HG03175 (cell line): ENCODE results near the gene C4A.
"Not testable (repeated sequence)": the region's sequence is repeated elsewhere in the genome, so short reads cannot be mapped to it uniquely, and the experiment has no call there.

Experiments
- ATAC-seq: cut with Tn5 transposase; IDR thresholded peaks from one replicate; pipeline ENCODE4 v1.9.1; 2021; ENCODE audit warnings: mild to moderate bottlenecking, moderate library complexity; ENCODE audit not compliant: unreplicated experiment

Gene C4A

DNA sequence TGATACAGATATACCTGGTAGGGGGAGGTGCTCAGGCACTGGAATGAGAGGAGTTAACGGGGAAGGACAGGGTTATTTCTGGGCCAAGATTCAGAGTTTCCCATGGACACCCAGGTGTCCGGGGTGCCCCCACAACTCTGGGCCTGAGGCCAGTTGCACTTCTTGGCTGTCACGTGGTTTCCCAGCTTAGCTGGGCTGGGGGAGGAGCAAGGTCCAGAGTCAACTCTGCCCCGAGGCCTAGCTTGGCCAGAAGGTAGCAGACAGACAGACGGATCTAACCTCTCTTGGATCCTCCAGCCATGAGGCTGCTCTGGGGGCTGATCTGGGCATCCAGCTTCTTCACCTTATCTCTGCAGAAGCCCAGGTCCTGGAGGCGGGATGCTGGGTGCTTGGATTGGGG is 32.7 kb downstream of the C4A start, which contains the start of gene C4B:
TSS of gene C4B (plus strand) at position 249 of the 400 bp plus-strand sequence. CDS start at position 300, 51 bp downstream.
- ATAC-seq = not testable (repeated sequence)

DNA sequence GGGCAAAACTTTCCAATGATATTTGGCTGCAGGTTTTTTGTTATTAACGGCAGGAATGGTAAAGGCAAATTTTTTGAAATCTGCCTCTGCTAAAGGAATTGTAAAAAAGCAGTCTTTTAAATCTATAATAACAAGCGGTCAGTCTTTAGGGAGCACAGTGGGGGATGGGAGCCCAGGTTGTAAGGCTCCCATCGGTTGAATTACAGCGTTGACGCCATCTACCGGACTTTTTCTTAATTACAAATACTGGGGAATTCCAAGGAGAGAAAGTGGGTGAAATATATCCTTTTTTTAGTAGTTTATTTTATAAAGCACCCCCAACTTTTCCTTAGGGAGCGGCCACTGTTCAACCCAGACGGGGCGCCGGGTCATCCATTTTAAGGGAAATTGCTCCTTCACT is 40.2 kb downstream of the C4A start:
- not testable (repeated sequence) for ATAC-seq

DNA sequence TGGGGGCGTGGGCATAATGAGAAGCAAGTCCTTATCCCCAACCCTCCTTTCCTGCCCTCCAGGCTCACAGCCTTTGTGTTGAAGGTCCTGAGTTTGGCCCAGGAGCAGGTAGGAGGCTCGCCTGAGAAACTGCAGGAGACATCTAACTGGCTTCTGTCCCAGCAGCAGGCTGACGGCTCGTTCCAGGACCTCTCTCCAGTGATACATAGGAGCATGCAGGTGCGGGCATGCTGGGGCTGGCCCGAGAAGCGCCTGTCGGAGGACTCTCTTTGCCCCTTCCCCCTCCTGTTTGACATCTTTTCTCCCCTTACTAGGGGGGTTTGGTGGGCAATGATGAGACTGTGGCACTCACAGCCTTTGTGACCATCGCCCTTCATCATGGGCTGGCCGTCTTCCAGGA is 46.8 kb downstream of the C4A start:
- not testable (repeated sequence) for ATAC-seq

DNA sequence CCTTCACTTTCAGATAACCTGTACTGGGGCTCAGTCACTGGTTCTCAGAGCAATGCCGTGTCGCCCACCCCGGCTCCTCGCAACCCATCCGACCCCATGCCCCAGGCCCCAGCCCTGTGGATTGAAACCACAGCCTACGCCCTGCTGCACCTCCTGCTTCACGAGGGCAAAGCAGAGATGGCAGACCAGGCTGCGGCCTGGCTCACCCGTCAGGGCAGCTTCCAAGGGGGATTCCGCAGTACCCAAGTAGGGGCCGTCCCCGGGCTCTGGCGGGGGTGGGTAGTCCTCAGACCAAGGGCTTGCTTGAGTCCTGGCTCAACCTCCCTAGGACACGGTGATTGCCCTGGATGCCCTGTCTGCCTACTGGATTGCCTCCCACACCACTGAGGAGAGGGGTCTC is 47.7 kb downstream of the C4A start:
- ATAC-seq = not testable (repeated sequence)

DNA sequence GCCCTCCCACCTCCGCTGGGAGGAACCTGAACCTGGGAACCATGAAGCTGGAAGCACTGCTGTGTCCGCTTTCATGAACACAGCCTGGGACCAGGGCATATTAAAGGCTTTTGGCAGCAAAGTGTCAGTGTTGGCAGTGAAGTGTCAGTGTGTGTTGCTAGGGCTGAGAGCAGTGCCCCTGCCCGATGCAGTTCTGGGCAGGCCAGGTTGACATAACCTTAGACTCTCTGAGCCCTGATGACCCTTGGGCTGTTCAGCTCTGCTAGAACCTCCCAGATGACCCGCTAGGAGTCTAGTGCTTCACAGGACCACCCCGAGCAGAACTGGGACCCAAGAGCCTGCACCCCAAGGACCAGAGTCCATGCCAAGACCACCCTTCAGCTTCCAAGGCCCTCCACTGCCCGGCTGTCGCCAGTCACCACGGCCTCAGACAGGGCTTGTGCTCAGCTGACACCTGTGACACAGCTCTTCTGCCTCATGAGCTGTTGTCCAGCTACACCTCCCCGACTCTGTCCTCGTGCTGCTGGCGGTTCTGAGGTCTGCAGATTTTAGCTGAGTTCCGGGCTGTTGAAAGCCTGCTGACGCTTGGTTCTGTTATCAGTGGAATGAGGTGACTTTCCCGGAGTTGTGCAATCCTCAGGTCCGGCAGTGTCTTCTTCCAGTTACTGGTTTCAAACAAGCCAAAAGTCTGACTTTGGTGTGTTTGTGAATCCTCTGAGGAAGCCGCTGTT is 53.6 kb downstream of the C4A start:
- ATAC-seq = not testable (repeated sequence)

DNA sequence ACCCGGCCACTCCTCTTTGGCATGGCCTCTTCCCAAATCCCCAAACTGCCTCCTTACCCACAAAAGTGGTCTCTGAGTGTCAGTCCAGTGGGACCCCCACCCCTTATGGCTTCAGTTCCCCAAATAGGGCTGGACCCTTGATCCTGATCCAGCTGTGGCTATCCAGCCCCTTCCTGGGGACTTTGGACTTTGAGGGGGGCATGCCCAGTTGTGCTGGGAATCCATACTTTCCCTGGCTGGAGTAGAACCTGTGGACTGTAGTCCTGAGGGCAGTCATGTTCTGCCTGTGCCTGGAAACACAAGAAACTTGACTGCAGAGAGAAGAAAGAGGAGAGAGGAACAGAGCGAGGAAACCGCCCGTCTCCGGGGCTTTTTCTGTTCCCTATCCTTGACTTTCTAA is 55.3 kb downstream of the C4A start:
- ATAC-seq = not testable (repeated sequence)

DNA sequence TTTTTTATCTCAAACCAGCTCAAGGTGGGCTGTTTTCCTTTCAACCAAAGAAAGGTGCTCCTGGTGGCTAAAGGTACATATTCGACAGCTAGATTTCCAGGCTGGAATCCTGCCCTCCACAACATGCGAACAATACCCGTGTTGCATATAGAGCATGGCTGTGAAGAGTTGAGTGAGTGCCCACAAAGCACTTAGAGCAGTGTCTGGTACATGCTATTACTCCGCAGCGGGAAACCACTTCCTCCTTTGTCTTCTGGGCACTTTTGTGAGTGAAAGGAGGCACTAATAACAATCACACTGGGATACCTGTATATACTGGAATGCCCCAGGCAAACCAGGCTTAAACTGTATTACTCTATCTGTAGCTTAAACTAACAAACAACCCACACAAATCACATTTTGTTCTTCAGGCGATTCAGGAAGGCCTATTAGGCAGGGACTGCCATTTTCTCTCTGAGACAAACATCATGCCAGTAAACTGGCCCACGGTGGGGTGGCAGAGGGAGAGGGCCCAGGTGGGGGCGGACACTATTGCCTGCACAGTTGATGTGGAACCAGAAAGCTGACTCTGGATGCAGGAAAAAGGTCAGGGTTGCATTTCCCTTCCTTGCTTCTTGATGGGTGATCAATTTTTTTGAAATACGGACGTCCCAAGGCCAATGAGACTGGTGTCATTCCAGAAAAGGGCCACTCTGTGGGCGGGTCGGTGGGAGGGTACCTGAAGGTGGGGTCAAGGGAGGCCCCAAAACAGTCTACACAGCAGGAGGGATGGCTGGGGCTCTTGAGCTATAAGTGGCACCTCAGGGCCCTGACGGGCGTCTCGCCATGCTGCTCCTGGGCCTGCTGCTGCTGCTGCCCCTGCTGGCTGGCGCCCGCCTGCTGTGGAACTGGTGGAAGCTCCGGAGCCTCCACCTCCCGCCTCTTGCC is 56.0 kb downstream of the C4A start, which contains the start of gene CYP21A2:
TSS of gene CYP21A2 (plus strand) at position 818 of the 927 bp plus-strand sequence. CDS start at position 826, 8 bp downstream.
- ATAC-seq = not testable (repeated sequence)

DNA sequence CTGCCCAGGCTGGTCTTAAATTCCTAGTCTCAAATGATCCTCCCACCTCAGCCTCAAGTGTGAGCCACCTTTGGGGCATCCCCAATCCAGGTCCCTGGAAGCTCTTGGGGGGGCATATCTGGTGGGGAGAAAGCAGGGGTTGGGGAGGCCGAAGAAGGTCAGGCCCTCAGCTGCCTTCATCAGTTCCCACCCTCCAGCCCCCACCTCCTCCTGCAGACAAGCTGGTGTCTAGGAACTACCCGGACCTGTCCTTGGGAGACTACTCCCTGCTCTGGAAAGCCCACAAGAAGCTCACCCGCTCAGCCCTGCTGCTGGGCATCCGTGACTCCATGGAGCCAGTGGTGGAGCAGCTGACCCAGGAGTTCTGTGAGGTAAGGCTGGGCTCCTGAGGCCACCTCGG is 57.0 kb downstream of the C4A start:
- ATAC-seq = not testable (repeated sequence)

DNA sequence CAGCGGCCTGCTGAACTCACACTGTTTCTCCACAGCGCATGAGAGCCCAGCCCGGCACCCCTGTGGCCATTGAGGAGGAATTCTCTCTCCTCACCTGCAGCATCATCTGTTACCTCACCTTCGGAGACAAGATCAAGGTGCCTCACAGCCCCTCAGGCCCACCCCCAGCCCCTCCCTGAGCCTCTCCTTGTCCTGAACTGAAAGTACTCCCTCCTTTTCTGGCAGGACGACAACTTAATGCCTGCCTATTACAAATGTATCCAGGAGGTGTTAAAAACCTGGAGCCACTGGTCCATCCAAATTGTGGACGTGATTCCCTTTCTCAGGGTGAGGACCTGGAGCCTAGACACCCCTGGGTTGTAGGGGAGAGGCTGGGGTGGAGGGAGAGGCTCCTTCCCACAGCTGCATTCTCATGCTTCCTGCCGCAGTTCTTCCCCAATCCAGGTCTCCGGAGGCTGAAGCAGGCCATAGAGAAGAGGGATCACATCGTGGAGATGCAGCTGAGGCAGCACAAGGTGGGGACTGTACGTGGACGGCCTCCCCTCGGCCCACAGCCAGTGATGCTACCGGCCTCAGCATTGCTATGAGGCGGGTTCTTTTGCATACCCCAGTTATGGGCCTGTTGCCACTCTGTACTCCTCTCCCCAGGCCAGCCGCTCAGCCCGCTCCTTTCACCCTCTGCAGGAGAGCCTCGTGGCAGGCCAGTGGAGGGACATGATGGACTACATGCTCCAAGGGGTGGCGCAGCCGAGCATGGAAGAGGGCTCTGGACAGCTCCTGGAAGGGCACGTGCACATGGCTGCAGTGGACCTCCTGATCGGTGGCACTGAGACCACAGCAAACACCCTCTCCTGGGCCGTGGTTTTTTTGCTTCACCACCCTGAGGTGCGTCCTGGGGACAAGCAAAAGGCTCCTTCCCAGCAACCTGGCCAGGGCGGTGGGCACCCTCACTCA is 57.7 kb downstream of the C4A start:
- ATAC-seq = not testable (repeated sequence)

DNA sequence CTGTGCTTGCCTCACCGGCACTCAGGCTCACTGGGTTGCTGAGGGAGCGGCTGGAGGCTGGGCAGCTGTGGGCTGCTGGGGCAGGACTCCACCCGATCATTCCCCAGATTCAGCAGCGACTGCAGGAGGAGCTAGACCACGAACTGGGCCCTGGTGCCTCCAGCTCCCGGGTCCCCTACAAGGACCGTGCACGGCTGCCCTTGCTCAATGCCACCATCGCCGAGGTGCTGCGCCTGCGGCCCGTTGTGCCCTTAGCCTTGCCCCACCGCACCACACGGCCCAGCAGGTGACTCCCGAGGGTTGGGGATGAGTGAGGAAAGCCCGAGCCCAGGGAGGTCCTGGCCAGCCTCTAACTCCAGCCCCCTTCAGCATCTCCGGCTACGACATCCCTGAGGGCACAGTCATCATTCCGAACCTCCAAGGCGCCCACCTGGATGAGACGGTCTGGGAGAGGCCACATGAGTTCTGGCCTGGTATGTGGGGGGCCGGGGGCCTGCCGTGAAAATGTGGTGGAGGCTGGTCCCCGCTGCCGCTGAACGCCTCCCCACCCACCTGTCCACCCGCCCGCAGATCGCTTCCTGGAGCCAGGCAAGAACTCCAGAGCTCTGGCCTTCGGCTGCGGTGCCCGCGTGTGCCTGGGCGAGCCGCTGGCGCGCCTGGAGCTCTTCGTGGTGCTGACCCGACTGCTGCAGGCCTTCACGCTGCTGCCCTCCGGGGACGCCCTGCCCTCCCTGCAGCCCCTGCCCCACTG is 58.6 kb downstream of the C4A start:
- ATAC-seq = not testable (repeated sequence)

DNA sequence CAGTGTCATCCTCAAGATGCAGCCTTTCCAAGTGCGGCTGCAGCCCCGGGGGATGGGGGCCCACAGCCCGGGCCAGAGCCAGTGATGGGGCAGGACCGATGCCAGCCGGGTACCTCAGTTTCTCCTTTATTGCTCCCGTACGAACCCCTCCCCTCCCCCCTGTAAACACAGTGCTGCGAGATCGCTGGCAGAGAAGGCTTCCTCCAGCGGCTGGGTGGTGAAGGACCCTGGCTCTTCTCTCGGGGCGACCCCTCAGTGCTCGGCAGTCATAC is 59.1 kb downstream of the C4A start:
- ATAC-seq = not testable (repeated sequence)

DNA sequence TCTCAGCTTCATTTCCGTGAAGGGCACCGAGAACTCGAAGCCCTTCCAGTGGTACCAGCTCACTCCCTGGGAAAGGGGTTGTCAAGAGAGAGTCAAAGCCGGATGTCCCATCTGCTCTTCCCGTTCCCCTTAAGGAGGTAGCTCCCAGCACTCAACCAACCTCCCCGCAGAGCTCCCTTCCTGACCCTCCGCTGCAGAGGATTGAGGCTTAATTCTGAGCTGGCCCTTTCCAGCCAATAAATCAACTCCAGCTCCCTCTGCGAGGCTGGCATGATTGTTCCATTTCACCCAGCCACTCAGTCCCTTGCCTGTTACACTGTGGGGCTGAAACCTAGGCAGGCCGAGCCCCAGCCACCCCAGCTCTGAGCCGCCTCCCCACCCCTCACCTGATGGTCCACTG is 59.5 kb downstream of the C4A start:
- not testable (repeated sequence) for ATAC-seq

DNA sequence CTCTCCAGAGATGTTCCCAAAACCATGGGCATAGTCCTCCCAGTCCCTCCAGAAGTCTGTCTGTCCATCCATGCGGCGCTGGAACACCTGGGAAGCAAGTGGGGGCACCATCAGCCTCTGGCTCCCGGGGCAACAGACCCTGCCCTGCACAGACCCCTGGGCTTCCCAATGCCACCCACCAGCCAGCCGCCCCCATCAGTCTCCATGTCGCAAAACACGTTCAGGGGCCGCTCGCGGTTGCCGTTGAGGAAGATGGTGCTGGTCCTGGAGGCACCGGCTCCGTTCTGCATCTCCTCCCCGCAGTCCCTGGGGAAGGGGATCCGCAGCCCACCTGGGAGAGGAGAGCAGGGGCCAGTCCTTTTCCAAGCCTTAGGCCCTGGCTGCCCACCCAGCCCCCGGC is 60.4 kb downstream of the C4A start:
- ATAC-seq = not testable (repeated sequence)

DNA sequence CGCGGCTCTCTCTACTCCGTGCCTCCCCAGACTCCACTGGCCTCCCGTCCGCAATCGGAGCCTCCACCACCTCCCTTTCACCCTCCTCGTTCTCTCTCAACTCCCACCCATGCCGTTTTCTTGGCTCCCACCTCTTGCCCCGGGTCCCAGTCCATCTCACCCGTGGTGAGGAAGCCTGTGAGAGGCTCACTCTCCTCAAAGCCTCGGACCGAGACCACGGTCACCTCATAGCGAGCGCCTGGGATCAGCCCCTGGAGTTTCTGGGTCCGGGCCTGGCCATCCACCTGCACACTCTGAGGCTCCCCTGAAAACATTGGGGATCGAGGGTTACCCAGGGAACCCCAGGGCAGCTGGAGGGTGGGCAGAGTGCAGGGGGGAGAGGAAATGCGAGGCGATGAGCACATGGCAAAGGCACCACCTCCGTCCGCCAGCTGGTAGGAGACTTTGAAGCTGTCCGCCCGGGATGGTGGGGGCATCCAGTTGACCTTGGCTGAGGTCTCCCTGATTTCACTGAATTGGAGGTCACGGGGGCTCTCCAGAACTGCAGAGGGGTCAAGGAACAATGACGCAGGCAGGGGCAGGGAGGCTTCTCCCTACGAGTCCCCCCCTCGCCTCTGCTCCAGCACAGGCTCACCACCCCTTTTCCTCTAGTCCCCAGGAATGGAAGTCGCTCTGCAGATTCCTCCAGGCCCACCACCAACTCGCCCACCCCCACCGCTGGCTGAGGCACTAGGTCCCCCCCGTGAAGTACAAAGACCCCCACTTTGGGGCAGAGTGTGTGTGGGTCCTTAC is 61.9 kb downstream of the C4A start:
- not testable (repeated sequence) for ATAC-seq

DNA sequence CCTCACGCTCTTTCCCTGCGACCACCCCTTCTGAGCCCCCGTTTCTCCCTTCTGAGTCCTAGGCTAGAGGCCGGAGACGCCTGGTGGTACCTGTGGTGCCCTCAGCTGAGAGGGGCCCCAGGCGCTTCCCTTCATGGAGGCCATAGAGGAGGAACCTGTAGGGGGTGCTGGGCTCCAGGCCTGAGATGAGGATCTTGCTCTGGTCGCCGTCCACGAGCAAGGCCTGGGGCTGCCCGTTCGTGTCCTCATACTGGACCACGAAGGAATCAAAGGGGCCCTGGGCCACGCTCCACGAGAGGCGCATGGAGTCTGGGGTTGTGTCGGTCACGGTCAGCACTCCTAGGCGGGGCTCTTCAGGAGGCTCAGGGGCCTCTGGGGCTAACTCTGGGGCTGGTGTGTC is 63.1 kb downstream of the C4A start:
- ATAC-seq = not testable (repeated sequence)

DNA sequence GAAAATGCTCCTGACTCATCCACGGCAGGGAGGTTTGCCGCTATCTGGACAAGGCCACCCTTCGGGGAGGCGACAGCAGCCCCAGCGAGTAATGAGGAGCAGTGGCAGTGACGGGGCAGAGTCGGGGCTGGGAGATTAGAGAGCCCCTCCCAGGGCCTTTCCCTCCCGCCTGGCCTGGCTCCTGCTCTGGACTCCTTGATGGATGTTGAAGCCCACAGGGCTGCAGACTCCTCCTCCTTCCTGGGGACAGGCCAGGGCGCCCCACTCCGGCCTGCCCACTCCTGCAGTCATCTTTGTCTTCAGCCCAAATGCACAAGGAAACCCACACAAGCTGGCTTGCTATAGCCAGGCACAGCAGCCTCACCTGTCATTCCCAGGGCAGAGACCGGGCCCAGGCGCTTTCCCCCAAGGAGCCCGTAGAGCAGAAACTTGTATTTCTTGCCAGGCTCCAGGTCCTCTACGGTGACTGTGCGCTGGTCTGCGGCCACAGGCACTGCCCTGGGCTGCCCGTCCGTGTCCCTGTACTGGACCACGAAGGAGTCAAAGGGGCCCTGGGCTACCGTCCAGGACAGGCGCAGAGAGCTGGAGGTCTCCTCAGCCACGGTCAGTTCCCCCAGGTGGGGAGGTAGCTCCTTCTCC is 64.1 kb downstream of the C4A start:
- ATAC-seq = no peak

DNA sequence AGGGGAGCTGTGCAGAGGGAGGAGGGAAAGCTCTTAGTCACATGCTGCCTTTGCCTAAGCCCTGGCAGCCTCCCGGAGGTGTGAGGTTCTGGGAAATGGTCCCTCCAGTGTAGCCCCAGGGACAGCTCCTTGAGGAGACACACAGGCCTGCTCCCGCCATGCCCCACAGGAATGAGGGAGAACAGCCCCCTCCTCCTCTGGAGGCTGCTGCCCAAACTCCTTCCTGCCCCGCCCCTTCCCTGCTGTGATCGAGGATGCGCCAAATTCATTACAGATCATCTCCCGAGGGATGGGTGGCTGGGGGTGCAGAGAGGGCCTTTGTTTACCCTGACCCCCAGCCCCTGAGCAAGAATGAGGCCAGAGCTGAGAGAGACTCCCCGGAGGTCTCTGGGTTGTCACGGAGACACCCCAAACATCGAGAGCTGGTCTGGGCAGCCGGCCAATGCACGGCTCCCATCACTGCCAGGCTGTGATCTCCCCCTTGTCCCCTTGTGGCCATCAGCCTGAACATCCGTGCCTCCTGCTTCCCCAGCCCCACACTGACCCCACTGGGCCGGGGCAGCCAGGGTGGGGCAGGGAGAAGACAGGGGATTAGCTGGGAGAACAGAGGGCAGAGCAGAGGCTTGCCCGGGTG is 64.7 kb downstream of the C4A start:
- ATAC-seq = no peak

DNA sequence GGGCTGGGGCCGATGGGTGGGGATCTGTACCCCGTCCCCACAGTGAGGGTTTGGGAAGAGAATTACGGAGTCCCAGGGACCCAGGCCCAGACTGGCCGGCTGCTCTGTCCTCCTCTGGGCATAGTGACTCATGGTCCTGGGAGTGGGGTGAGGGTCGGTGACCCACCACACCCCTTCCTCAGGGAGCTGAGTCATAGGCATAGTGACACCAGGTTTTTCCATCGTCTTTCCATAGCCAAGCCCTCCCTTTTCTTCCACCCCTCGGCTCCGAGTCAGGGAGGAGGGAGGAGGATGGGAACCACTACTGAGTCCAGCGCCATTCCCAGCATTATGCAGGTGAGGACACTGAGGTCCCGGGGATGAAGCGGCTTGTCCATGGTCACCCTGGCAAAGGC is 65.2 kb downstream of the C4A start:
- no peak for ATAC-seq
